Activated CD8-positive, alpha-beta memory T cell treated with anti-CD3 and anti-CD28 coated beads, Interleukin-2, amount 50 U/mL, for 4 hours (primary cell): Measurements from ENCODE around the gene KCNH5.

Source experiments
- DNase-seq: peaks from one replicate; pipeline ENCODE4 v3.0.0-alpha.2; 2020

The KCNH5 gene

GRCh38 chr14:62736048-62737043 is 308.9 kb downstream of the KCNH5 start:
- DNase-seq, result no peak

DNA sequence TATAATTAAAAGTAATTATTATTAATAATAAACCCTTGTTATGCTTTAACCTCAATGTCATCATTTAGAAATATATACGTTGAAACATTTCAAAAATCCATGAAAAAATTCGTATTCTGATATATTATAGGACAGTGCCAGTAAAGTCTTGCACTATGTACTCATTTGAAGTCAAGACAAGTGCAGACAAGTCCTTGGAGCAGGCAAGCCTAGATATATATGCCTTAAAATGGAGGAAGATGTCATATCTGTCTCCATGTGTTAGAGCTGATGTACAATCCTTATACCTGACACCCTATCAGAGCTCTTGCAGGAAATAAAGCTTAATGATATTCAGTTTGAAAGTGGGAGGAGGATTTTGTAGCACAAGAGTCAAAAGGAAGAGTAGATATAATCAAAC is 310.4 kb downstream of the KCNH5 start:
- DNase-seq, result no peak

- no peak for DNase-seq
Observed at GRCh38 chr14:62722406-62722805, 322.9 kb downstream of the KCNH5 start.

- no peak for DNase-seq
Observed at GRCh38 chr14:62718629-62719028, 326.6 kb downstream of the KCNH5 start.

- DNase-seq, result no peak
Observed at GRCh38 chr14:62711351-62712023, 333.8 kb downstream of the KCNH5 start.

DNA sequence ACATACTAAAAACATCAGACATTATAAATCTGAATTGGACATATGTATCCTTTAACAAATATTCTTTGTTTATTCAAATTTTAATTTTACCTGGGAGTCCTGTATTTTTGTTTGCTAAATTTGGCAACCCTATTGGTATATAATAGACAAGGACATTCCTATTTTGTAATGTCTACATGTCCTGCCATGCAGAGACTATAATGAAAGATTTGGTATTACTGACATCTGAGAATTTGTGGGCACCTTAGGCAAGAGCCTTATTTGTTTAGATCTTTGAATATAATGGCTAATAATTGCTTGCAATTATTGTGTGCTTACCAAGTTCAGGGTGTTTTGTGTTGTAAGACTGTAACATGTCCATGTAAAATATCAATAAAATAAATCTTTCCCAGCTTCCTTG is 334.4 kb downstream of the KCNH5 start:
- no peak for DNase-seq

- DNase-seq, result no peak
Observed at GRCh38 chr14:62709773-62710172, 335.5 kb downstream of the KCNH5 start.

- no peak for DNase-seq
Observed at GRCh38 chr14:62706217-62706616, 339.0 kb downstream of the KCNH5 start.

DNA sequence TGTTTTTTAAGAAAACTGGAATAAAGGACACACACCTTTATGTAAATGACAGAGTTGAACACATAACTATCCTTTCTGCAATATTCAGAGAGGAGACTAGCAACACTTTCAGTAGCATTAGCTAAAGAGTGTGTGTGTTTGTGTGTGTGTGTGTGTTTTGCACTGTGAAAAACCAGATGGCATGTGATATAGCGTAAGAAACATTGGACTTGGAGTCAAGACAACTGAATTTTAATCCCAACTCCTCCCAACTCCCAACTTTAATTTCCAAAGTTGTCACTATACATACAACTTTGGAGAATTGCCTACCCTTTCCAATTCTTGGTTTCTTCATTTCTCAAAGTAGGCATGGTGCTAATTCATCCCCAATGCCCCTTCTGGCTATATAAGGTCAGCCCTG is 347.8 kb downstream of the KCNH5 start:
- DNase-seq, result no peak

DNA sequence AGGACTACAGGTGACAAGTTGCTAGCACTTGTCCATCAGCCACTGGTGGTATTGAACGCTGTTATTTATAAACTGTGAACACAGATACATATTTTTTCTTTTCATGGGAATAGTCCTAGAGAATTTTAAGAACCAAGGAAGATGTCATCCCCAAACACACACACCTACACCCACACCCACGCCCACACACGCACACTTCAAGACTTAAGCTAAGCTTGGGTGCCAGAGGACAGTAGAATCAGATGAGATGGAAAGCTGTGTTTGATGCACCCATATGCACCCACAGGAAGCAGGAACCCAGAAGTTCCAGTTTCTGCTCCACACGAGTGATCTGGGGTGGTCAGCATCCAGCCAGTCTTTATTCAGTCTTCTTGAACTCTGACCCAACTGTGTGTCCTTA is 348.3 kb downstream of the KCNH5 start:
- DNase-seq, result no peak

GRCh38 chr14:62696331-62696924 is 348.8 kb downstream of the KCNH5 start:
- DNase-seq, result no peak

GRCh38 chr14:62694075-62694474 is 351.2 kb downstream of the KCNH5 start:
- DNase-seq, result no peak

DNA sequence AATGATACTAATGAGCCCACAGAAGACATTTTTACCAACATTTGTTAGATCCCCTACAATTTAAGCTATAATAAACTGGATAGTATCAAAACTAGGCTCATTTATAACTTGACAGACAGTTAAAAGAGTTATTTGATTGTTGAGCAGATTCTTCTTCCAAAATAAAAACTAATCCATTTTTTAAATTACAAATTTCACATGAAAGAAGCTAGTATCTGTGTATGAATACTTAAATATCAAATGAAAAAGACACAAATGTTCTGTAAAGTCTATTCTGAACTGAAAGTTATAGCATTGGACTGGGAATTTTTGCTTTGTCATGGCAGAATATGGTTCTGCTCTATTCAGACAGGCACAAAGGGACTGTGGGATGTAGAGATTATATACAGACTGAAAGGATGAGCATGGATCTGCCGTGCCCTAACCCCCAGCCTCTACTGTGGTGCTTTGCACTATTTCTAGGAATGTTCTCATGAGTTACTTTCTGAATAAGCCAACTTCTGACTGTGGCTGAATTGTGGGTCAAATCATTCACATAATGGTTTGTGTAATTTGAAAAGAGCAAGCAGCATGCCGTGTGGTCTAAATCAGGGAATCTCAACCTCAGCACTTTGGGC is 352.7 kb downstream of the KCNH5 start:
- DNase-seq, result no peak

DNA sequence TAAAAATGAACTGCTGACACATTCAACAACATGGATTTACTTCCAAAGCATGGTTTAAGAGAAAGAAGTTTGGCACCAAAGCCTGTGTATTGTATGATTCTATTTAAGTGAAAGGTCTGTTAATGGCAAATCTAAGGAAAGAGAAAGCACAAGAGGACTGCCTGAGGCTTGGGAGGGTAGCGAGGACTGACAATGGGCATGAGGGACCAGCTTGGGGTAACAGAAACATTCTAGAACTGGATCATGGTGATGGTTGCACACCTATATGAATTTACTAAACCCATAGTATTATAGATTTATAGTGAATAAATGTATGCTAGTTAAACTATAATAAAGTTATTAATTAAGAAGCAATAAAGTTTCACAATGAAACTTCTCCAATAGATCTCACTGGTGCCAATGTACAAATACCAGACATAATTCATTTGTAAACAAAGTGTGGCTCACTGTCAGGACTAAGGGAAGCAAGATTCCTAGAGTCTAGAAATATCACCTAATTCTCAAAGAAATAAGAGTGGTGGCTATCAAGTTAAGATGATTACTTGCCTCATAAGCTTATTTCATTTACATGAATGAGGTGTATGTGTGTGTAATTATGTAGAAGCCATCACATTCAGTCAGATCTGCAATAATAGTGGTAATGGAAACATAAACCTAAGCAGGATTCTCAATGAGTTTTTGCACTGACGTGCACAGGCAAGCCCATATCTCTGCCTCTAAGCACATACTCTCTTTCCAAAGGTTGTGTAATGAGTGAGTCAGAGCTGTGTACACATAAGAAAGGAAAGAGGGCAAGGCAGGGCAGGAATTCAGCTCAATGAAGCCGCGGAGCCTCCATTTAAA is 353.4 kb downstream of the KCNH5 start:
- no peak for DNase-seq

GRCh38 chr14:62689733-62690132 is 355.5 kb downstream of the KCNH5 start:
- no peak for DNase-seq

DNA sequence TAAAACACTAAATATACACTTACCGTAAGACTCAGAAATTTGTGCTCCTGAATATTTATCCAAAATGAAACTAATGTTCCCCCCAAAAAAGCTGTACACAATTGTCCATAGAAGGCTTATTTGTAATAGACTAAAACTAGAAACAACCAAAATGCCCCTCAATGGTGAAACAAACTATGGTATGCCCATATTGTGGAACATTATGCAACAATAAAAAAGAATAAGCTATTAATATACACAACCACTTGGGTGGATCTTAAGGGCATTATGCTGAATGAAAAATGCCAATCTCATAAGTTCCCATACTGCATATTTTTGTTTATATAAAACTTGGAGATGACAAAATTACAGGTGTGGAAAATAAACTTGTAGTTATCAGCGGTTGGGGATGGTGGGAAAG is 357.4 kb downstream of the KCNH5 start:
- no peak for DNase-seq

GRCh38 chr14:62684376-62684775 is 360.9 kb downstream of the KCNH5 start:
- DNase-seq, result no peak

GRCh38 chr14:62682208-62682607 is 363.1 kb downstream of the KCNH5 start:
- DNase-seq, result no peak

- no peak for DNase-seq
Observed at GRCh38 chr14:62674563-62675237, 370.6 kb downstream of the KCNH5 start.

DNA sequence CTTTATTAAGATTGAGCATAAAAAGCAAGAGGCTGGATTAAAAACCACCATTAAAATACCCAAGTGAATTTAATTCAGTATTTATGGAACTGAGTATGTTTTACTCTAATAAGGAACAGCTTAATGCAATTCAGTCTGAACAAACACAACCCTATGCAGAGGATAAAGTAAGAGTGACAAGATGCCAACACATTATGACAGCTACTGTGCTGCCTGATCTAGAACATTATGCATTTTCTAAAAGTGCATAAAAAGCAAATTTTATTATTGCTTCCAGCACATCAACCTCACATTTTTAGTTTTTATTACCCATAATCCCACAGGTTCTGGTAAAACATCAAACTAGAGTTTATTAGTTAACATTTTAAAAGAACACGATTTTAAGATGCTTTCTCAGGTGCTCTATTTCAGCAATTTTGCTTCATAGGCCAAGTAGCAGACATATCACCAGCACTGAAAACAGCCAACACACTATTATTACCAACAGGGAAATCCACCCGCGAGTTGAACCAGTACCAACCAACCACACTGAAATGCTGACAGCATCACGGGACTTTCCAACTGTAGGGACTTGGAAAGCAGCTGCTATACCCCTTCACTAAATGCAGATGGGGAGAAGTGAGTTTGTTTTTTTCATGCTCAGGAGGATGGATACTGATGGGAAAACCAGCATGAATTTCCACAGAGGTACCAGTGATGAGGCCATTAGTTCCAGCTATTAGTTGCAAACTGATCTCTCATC is 372.1 kb downstream of the KCNH5 start:
- DNase-seq, result no peak

GRCh38 chr14:62670526-62670925 is 374.7 kb downstream of the KCNH5 start:
- no peak for DNase-seq
